SK-N-SH (cell line): ENCODE data around the gene PRXL2B.

Source experiments
- ELF1 ChIP-seq: IDR thresholded peaks from 2 replicates; pipeline ENCODE4 v1.4.0; 2012
- FOXM1 ChIP-seq: IDR thresholded peaks from 2 replicates; pipeline ENCODE4 v1.4.0; 2012; ENCODE audit warnings: low read depth, mild to moderate bottlenecking
- RAD21 ChIP-seq: IDR thresholded peaks from 2 replicates; pipeline ENCODE4 v1.6.1; 2012; ENCODE audit warnings: mild to moderate bottlenecking, low read length
- TF ChIP-seq, protein P1 (sequence below): fragments of 200-600 bp; sonication (generic); IDR thresholded peaks from 2 replicates; pipeline ENCODE4 v1.6.1; 2017; ENCODE audit warnings: antibody characterized with exemption, mild to moderate bottlenecking, moderate library complexity
- TF ChIP-seq, protein P2 (sequence below): fragments of 150-350 bp; IDR thresholded peaks from 2 replicates; pipeline ENCODE4 v1.6.1; 2017; ENCODE audit warnings: antibody characterized with exemption, low read length, low read depth, borderline replicate concordance
- TF ChIP-seq, protein P3 (sequence below): IDR thresholded peaks from 2 replicates; pipeline ENCODE4; 2012

DNA sequence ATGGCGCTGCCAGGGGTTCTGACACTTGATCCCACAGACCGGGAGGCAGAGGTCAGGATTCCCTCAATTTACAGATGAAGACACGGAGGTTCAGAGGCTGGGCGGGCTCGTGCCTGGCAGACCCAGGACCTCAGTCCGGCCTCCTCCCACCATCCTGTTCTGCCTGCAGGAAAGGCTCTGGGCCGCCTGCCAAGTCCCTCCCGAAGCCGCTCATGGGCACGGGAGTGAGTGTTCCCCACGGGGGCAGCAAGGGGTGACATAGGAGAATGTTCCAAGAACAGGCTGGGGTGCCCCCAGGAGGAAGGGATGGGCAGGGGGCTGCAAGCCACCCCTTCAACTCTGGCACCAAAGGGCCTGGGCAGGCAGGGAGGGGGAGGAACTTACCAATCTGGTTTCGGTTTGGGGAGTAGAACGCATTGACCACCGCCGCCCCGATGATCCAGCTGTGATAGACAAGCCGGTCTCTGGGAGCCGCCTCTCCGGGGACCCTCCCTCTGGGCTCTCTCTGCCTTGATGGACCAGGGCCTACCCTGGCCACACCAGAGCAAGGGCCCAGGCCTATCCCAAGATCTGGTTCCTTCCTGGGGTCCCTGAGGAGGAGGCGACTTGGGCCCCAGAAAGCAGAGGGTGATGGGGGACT, 7.5 kb downstream of the PRXL2B start:
- TF ChIP-seq FOXM1 (no peak), ELF1 (no peak), RAD21 (no peak)
- TF ChIP-seq, protein P1, sequence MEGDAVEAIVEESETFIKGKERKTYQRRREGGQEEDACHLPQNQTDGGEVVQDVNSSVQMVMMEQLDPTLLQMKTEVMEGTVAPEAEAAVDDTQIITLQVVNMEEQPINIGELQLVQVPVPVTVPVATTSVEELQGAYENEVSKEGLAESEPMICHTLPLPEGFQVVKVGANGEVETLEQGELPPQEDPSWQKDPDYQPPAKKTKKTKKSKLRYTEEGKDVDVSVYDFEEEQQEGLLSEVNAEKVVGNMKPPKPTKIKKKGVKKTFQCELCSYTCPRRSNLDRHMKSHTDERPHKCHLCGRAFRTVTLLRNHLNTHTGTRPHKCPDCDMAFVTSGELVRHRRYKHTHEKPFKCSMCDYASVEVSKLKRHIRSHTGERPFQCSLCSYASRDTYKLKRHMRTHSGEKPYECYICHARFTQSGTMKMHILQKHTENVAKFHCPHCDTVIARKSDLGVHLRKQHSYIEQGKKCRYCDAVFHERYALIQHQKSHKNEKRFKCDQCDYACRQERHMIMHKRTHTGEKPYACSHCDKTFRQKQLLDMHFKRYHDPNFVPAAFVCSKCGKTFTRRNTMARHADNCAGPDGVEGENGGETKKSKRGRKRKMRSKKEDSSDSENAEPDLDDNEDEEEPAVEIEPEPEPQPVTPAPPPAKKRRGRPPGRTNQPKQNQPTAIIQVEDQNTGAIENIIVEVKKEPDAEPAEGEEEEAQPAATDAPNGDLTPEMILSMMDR = no peak
- TF ChIP-seq, protein P2, sequence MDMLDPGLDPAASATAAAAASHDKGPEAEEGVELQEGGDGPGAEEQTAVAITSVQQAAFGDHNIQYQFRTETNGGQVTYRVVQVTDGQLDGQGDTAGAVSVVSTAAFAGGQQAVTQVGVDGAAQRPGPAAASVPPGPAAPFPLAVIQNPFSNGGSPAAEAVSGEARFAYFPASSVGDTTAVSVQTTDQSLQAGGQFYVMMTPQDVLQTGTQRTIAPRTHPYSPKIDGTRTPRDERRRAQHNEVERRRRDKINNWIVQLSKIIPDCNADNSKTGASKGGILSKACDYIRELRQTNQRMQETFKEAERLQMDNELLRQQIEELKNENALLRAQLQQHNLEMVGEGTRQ = no peak
- TF ChIP-seq, protein P3, sequence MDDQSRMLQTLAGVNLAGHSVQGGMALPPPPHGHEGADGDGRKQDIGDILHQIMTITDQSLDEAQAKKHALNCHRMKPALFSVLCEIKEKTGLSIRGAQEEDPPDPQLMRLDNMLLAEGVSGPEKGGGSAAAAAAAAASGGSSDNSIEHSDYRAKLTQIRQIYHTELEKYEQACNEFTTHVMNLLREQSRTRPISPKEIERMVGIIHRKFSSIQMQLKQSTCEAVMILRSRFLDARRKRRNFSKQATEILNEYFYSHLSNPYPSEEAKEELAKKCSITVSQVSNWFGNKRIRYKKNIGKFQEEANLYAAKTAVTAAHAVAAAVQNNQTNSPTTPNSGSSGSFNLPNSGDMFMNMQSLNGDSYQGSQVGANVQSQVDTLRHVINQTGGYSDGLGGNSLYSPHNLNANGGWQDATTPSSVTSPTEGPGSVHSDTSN = no peak
